Spleen (tissue), 11 donors: ENCODE results near the gene RASSF7. TPM values are rescaled to one million over a fixed set of nuclear protein-coding genes. Genes with fewer than 3 reads are reported as not detected.

Experiments used
- DNase-seq: peaks from one replicate; pipeline ENCODE4 v3.0.0-alpha.2; 2020
- H3K27ac ChIP-seq, 8 donors: fragments of 200-600 bp; sonication (generic) in 7 of 8; 1 replicate in 4 of 8; 2 replicates in 4 of 8; pipeline versions ENCODE4 v1.5.0 to v1.8.0; 2016 to 2021; ENCODE audit warnings: inconsistent platforms in 4 of 8, mild to moderate bottlenecking in 4 of 8, moderate library complexity in 1 of 8
- H3K27me3 ChIP-seq, 7 donors: fragments of 200-600 bp; sonication (generic) in 6 of 7; replicated peaks in 1 of 7; 1 replicate in 4 of 7; 2 replicates in 3 of 7; pipeline versions ENCODE4 v1.5.0 to v1.8.0; 2016 to 2021; ENCODE audit warnings: inconsistent platforms in 3 of 7, mild to moderate bottlenecking in 1 of 7
- H3K36me3 ChIP-seq, 6 donors: fragments of 200-600 bp; sonication (generic) in 5 of 6; 1 replicate in 4 of 6; 2 replicates in 2 of 6; pipeline versions ENCODE4 v1.5.0 to v1.8.0; 2016 to 2021; ENCODE audit warnings: inconsistent platforms in 2 of 6
- H3K4me1 ChIP-seq, 6 donors: fragments of 200-600 bp; sonication (generic) in 5 of 6; 1 replicate in 3 of 6; 2 replicates in 3 of 6; pipeline versions ENCODE4 v1.5.0 to v1.8.0; 2016 to 2021; ENCODE audit warnings: inconsistent platforms in 3 of 6
- H3K4me3 ChIP-seq, 8 donors: fragments of 200-600 bp; sonication (generic) in 7 of 8; 1 replicate in 4 of 8; 2 replicates in 4 of 8; pipeline versions ENCODE4 v1.5.0 to v1.8.0; 2016 to 2021; ENCODE audit warnings: inconsistent platforms in 4 of 8, mild to moderate bottlenecking in 4 of 8, moderate library complexity in 2 of 8
- H3K9me3 ChIP-seq, 8 donors: fragments of 200-600 bp; sonication (generic) in 7 of 8; 1 replicate in 4 of 8; 2 replicates in 4 of 8; pipeline versions ENCODE4 v1.5.0 to v1.8.0; 2016 to 2021; ENCODE audit warnings: inconsistent platforms in 4 of 8
- CTCF ChIP-seq, 11 experiments: fragments of 200-600 bp in 7 of 11; fragments of 450-650 bp in 4 of 11; sonication (generic) in 4 of 11; IDR thresholded peaks in 8 of 11; conservative IDR thresholded peaks in 3 of 11; 1 replicate in 7 of 11; 2 replicates in 4 of 11; pipeline versions ENCODE4 v1.4.0 to v1.8.0; 2016 to 2021; ENCODE audit warnings: antibody characterized with exemption in 11 of 11, inconsistent platforms in 4 of 11, mild to moderate bottlenecking in 1 of 11
- POLR2A ChIP-seq, 3 donors: fragments of 450-650 bp; IDR thresholded peaks; one replicate each; pipeline ENCODE4 v1.5.1; 2017; ENCODE audit warnings: antibody characterized with exemption in 3 of 3, mild to moderate bottlenecking in 1 of 3
- POLR2AphosphoS5 ChIP-seq, 3 donors: sonication (generic); formaldehyde crosslinking; IDR thresholded peaks; one replicate each; pipeline ENCODE4 v1.5.1; 2017; ENCODE audit warnings: antibody characterized with exemption in 3 of 3
- WGBS, 5 donors: extraction: QIAGEN DNeasy Blood & Tissue Kit in 3 of 5; methylation state at CpG; one replicate each; pipeline versions ENCODE4 v1.1.5 to v1.1.7; 2013 to 2018; 5-methylcytosine and 5-hydroxymethylcytosine counted together
- intact Hi-C: fragments of 100-400 bp; cut with DNase I; formaldehyde crosslinking; loops from one replicate; pipeline ENCODE4 v1.15.0; 2023; ENCODE audit warnings: low total_unique reads
- polyA plus RNA-seq, 3 donors: library from polyadenylated mRNA; stranded (reverse); fragments of 200-250 nt; gene quantifications; one replicate each; pipeline ENCODE4 v1.2.1, GENCODE V29; 2013
- total RNA-seq, 7 donors: library from RNA; depleted of rRNA in 3 of 7; stranded (reverse); fragments of >200 nt in 3 of 7; fragmentation: NEBNext Ultra II Directional in 4 of 7; extraction: Animal tissue kit (Norgen Biotek cat#: 25700) in 4 of 7; gene quantifications; one replicate each; pipeline versions ENCODE4 v1.1.0 to v1.2.1, GENCODE V29; 2016 to 2021
- donor health status: healthy with polysubstance abuse.
- donor health status: DM: no; HTN: no; CAD: no; lungs with moderate emphysema.
- donor health status: DM: no; HTN: no; CAD: no.
- donor health status: Bipolar disorder and iron deficiency.
- donor health status: healthy.
- donor health status: DM: no; HTN: no; CAD: no.
- donor health status: DM: yes; HTN: yes; CAD: no.

Gene RASSF7
- total and polyA plus RNA-seq, 10 donors, result 8.3 to 39.6 (median 26.6) TPM

GRCh38 chr11:532527-532985, 28.2 kb upstream of the RASSF7 start:
- WGBS, 5 donors, result 73 to 87% (median 85%) methylated on average over 19 to 23 of the region's 23 CpGs
- peaks cover 0 to 38% (median 26%) of the 10 kb centered on the region in 6 donors for H3K36me3 ChIP-seq
- intact Hi-C loops, result no loop called here
- H3K27me3 ChIP-seq, result peaks cover 0 to 18% (median 0%) of the 10 kb centered on the region in 7 donors
- peaks cover 22 to 53% (median 45%) of the 10 kb centered on the region in 6 donors for H3K4me1 ChIP-seq
- TF ChIP-seq CTCF (IDR thresholded peaks at IDR 0.05 in 8 of 11, conservative IDR thresholded peaks at IDR 0.05 in 3 of 11) (no peak), POLR2A (IDR thresholded peaks at IDR 0.05) (no peak), POLR2AphosphoS5 (IDR thresholded peaks at IDR 0.05) (no peak)
- peak; percentile 76 for DNase-seq
- H3K9me3 ChIP-seq, result no peaks in the 10 kb centered on the region
- H3K4me3 ChIP-seq, result no peak overlapping the region
- H3K27ac ChIP-seq, result peak overlapping the region in 2 of 8 donors; percentile 8 to 16

GRCh38 chr11:532986-533585, 27.7 kb upstream of the RASSF7 start:
- DNase-seq, result peak; percentile 81
- 93 to 97% (median 95%) methylated on average over 13 to 33 of the region's 33 CpGs for WGBS, 5 donors

GRCh38 chr11:533586-534395, 27.0 kb upstream of the RASSF7 start:
- Histone ChIP-seq H3K9me3 (no peaks in the 10 kb centered on the region), H3K4me3 (peak overlapping the region in 6 of 8 donors; percentile 69 to 96 (median 77)), H3K27me3 (peaks cover 0 to 24% (median 0%) of the 10 kb centered on the region in 7 donors), H3K27ac (peak overlapping the region in 1 of 8 donors; percentile 58), H3K4me1 (peaks cover 29 to 64% (median 54%) of the 10 kb centered on the region in 6 donors), H3K36me3 (peaks cover 0 to 38% (median 26%) of the 10 kb centered on the region in 6 donors)
- intact Hi-C loops, result no loop called here
- TF ChIP-seq POLR2A (IDR thresholded peaks at IDR 0.05), result no peak
- TF ChIP-seq POLR2AphosphoS5 (IDR thresholded peaks at IDR 0.05), result peak in 1 of 3 donors; percentile 4
- peak; percentile 82 for DNase-seq
- 92 to 96% (median 93%) methylated on average over 7 to 37 of the region's 37 CpGs for WGBS, 5 donors

More at GRCh38 chr11:532986-533585, 27.7 kb upstream of the RASSF7 start:
- H3K4me3 ChIP-seq, result peak overlapping the region in 1 of 8 donors; percentile 96
- peaks cover 0 to 24% (median 0%) of the 10 kb centered on the region in 7 donors for H3K27me3 ChIP-seq
- H3K9me3 ChIP-seq, result no peaks in the 10 kb centered on the region
- peaks cover 0 to 38% (median 26%) of the 10 kb centered on the region in 6 donors for H3K36me3 ChIP-seq
- TF ChIP-seq POLR2A (IDR thresholded peaks at IDR 0.05) (no peak), POLR2AphosphoS5 (IDR thresholded peaks at IDR 0.05) (no peak), CTCF (IDR thresholded peaks at IDR 0.05 in 8 of 11, conservative IDR thresholded peaks at IDR 0.05 in 3 of 11) (no peak)
- H3K4me1 ChIP-seq, result peaks cover 27 to 59% (median 50%) of the 10 kb centered on the region in 6 donors
- intact Hi-C loops, result no loop called here
- peak overlapping the region in 1 of 8 donors; percentile 8 for H3K27ac ChIP-seq

- no peaks in the 10 kb centered on the region for H3K9me3 ChIP-seq
- TF ChIP-seq POLR2AphosphoS5 (IDR thresholded peaks at IDR 0.05) (peak in 2 of 3 donors; percentile 30 to 57), POLR2A (IDR thresholded peaks at IDR 0.05) (no peak)
- WGBS, 5 donors, result 5 to 12% (median 9%) methylated on average over 39 to 66 of the region's 66 CpGs
- H3K27me3 ChIP-seq, result peaks cover 0 to 24% (median 0%) of the 10 kb centered on the region in 7 donors
- peak; percentile 89 for DNase-seq
- H3K27ac ChIP-seq, result peak overlapping the region in 7 of 8 donors; percentile 3 to 95 (median 58)
- H3K4me3 ChIP-seq, result peak overlapping the region; percentile 66 to 96 (median 76)
- peaks cover 29 to 64% (median 54%) of the 10 kb centered on the region in 6 donors for H3K4me1 ChIP-seq
- intact Hi-C loops, result no loop called here
- peaks cover 0 to 38% (median 26%) of the 10 kb centered on the region in 6 donors for H3K36me3 ChIP-seq
Measured at GRCh38 chr11:534396-535209, 26.2 kb upstream of the RASSF7 start.
